GM18519 (cell line): ENCODE results near the gene ADGRG6.

Source experiments
- ATAC-seq: cut with Tn5 transposase; IDR thresholded peaks from one replicate; pipeline ENCODE4 v1.9.1; 2021; ENCODE audit warnings: mild to moderate bottlenecking, moderate library complexity; ENCODE audit not compliant: unreplicated experiment, low FRiP score

ADGRG6 gene

GRCh38 chr6:142289687-142290086 lies 12.1 kb upstream of the ADGRG6 start:
- no peak for ATAC-seq

DNA sequence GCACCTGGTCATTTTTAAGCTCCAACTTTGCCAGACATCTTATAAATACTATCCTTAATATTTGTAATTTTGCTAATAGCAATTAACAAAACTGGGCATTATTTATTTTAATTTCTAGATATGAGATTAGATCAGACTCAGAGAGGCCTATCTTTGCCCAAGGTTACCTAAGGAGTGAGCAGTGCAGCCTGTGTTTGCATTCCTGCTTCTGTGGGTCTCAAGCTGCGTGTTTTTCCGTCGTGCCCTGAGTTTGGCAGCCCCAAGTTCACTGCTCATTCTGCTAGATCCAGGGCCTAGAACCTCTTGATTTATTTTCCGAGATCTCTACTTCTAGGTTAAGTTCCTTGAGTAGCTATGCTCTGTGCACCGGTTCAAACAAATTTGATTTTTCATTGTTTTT lies 11.0 kb upstream of the ADGRG6 start:
- no peak for ATAC-seq

GRCh38 chr6:142291512-142291911 lies 10.3 kb upstream of the ADGRG6 start:
- no peak for ATAC-seq

DNA sequence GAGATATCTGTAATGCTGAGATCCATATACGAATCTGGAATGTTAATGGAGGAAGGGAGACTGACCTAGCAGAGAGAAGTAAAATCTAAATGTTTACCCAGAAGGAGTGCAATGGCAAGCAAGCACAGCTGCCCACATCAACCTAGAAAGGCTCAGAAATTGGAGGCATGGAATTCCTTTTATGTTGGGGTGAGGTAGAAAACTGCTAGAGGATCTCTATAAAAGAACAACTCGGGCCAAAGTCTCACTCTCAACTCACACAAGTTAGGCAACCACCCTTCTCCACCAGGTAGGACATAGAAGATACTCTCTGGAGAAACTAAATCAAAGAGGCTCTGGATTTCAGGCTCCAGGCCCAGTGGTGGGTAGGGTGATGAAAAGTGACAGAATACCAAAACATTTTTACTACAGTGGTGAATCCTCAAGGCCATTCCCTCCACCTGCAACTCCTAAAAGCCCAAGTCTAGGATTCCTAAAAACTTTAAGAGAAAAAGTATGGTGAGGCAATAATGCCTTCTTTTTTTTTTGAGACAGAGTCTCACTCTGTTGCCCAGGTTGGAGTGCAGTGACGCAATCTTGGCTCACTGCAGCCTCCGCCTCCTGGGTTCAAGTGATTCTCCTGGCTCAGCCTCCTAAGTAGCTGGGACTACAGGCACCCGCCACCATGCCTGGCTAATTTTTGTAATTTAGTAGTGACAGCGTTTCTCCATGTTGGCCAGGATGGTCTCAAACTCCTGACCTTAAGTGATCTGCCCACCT lies 9.5 kb upstream of the ADGRG6 start:
- no peak for ATAC-seq

DNA sequence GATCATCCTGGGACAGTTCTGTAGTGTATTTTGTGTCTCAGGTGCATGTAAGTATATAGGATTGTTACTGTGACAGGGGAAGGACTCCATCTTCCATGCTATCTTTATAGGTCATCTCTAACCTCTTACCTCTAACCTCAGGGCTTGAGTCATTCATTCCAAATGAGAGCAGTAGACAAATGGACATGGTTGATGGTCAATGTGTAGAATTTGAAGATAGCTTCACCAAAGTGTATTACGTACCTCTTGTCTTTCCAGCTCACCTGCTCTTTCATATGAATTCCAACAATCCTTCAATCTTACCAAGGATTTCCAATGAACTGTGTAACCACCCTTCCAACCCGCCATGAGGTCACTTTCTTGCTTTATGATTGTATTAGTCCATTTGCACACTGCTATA lies 8.7 kb upstream of the ADGRG6 start:
- no peak for ATAC-seq

DNA sequence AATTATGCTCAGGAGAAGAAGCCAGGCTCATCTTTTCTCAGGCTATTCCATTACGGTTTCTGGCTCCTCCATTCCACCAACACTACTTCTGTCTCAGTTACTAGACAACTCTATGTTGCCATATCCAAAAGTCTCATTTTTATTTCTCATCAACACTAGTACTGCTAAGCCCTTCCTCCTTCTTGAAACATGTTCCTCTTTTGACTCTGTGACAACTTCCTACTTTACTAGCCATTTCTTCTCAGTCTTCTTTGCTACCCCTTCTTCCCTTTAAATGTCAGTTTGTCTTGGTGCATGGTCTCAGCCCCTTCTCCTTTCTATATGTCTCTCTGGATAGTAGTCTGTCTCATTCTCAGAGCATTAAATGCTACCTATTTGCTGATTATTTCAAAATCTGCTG lies 7.1 kb upstream of the ADGRG6 start:
- ATAC-seq: no peak

GRCh38 chr6:142296975-142297604 lies 4.7 kb upstream of the ADGRG6 start:
- no peak for ATAC-seq

- ATAC-seq: no peak
These were observed 4.2 kb upstream of the ADGRG6 start for GRCh38 chr6:142297605-142297995.

DNA sequence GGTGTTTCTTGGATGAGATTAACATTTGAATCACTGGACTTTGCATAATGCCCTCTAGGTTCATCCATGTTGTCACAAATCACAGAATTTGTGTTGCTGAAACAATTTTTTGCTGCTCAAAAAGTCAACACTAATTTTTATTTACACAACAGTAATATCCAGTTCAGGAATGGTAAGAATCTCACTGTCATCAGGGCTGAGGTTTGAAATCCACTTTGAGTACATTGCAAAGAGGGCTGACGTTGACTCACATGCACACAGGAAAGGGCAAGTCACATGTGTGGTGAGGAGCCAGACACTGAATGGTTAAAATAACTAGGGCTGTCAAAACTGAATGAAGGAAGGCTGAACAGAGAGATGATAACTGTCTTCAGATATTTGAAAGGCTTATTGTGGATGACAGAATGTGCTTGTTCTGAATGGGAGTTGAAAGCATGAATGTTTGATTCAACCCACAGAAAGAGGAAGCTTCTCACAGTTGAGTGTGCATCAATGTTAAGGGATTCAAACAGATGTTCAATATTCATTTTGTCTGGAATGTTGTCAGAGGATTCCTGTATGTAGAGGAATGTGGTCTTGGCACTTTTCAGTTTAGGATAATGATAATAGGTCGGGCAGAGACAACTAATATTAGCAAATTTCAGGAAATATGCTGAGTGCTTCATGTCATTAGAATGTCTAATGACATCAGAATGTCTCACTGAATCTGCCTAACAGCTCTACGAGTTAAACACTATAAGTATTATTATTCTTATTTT lies 3.6 kb upstream of the ADGRG6 start:
- no peak for ATAC-seq

GRCh38 chr6:142300302-142300701 lies 1.5 kb upstream of the ADGRG6 start:
- ATAC-seq: no peak

- no peak for ATAC-seq
These were observed 803 bp upstream of the ADGRG6 start for GRCh38 chr6:142300758-142301650.

DNA sequence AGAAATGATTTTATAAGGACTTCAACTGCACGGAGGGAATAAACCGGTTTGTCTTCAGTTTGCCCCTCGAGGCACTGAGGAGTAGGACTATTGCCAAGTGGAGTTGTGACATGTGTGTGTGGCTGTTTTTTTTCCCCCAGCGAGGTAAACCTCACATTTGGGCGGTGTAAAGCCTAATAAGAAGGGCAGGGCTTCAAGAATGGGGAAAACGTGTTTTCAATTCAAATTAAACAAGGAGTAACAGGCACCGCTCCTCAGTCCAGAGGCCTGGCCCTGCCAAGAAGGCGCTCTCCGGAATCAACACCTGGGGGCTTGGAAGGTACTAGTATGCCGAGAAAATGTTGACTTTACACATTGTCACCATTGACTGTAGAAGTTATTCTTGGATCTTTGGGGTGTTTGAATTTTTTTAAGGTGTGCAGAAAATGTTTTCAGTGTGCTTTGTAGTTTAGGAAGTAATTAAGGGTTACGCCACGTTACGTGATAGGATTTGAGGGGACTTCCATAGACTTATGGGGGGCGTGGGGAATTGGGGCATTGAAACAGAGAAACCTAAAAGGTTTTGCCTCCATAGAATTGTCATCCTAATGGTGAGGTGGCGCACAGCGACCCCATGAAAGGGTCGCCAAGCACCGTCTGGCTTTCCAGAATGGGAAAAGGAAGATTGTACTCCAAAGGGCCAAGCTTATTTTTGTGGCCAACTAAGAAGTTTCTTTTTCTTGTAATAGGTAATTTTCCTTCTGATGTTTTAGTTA lies 791 bp downstream of the ADGRG6 start:
- no peak for ATAC-seq

- no peak for ATAC-seq
These were observed 1.3 kb downstream of the ADGRG6 start for GRCh38 chr6:142303176-142303533.

- no peak for ATAC-seq
These were observed 2.4 kb downstream of the ADGRG6 start for GRCh38 chr6:142304241-142304640.

DNA sequence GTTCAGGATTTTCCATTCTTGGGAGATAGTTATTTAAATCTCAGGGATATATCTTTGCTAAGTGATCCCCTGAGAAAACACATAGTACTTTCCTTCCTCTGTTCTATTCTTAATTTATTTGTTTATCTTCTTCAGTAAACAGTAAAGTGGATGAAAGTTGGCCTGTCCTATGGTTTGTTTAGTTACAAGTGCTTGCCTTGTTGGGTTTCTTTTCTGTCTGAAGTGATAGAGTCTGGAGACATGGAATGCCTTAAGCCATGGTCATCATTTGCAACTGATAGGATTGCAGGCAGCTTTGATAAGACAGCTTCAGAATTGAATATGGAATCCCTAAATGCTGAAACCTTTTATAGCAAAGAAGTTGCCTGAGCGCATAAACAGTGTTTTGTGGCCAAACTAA lies 4.9 kb downstream of the ADGRG6 start:
- no peak for ATAC-seq

- ATAC-seq: no peak
These were observed 6.3 kb downstream of the ADGRG6 start for GRCh38 chr6:142307963-142308748.

DNA sequence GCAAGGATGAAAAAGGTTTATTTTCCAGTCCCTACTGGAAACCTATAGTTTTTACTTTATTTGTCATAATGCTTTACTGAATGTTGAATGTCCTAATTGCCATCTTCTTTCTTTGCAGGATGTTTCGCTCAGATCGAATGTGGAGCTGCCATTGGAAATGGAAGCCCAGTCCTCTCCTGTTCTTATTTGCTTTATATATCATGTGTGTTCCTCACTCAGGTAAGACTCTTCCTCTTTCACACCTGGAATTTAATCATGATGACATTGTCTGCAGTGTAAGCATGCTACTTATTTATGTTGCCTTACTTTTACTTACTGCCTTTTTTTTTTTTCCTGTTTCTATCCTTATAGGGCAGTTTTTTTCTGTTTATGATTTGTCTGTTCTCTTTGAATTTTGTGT lies 7.6 kb downstream of the ADGRG6 start:
- ATAC-seq: no peak

DNA sequence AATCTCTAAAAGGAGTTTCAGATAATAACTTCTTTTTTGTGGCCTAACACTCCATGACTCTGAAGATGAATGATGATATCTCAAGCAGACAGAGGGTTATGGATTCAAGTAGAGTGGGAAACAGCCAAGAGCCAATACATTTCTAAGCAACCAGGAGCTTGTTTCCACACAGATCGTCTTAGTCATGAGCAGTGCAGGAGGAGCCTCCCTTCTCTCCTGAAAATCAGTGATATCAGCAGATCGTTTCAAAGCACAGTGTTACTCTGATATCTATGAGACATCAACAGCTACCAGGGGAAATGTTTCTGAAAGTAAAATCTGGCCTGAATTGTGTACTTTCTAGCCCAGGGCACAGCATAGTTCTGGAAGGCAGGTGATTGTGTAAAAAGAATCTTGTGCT lies 11.5 kb downstream of the ADGRG6 start:
- ATAC-seq: no peak

DNA sequence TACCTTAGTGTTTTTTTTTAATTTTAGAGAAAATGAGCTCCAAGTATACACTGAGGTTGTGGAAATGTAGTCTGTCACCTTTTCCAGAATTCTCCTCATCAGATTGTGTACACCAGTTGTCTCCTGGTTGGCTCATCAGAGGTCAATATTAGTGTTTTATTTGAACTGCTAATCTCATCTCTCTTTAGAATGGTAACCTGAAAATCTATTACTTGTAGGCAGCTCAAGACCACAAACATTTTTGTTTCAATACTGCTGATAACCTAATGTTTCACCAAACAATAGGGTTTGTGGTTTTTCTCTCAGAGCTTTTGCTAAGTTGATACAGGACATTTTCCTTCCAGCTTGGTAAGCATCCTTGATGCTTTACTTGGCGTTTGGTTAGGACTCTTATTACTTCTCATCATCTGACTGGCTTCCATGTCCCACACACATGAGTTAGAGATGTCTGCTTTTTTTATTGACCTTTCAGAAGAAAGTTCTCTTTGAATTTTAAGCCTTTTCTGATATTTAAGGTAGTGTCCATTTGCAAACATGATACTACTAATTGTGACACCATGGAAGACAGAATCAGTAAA lies 15.1 kb downstream of the ADGRG6 start:
- ATAC-seq: no peak
